Gastrocnemius medialis (tissue), 4 donors: ENCODE results near the gene ARHGAP1.

Experiments used
- CTCF ChIP-seq, 5 experiments: fragments of 450-650 bp in 3 of 5; fragments of 200-600 bp in 2 of 5; sonication (generic) in 2 of 5; IDR thresholded peaks in 4 of 5; conservative IDR thresholded peaks in 1 of 5; 1 replicate in 4 of 5; 2 replicates in 1 of 5; pipeline ENCODE4 v1.5.1; 2016 to 2019; ENCODE audit warnings: antibody characterized with exemption in 5 of 5, mild to moderate bottlenecking in 3 of 5, moderate library complexity in 3 of 5
- POLR2A ChIP-seq, 2 donors: fragments of 450-650 bp; IDR thresholded peaks; one replicate each; pipeline ENCODE4 v1.6.1; 2017; ENCODE audit warnings: antibody characterized with exemption in 2 of 2, mild to moderate bottlenecking in 2 of 2, moderate library complexity in 2 of 2

GRCh38 chr11:46664612-46665011 is 35.8 kb downstream of the ARHGAP1 start:
- TF ChIP-seq POLR2A (IDR thresholded peaks at IDR 0.05) (no peak), CTCF (IDR thresholded peaks at IDR 0.05 in 4 of 5, conservative IDR thresholded peaks at IDR 0.05 in 1 of 5) (no peak)
